Amniotic epithelial cell (primary cell): ENCODE measurements around the gene ZRANB1.

ENCODE experiments used
- DNase-seq: peaks from one replicate; pipeline ENCODE4 v3.0.0-alpha.2; 2010; ENCODE audit warnings: low read depth

Gene ZRANB1

DNA sequence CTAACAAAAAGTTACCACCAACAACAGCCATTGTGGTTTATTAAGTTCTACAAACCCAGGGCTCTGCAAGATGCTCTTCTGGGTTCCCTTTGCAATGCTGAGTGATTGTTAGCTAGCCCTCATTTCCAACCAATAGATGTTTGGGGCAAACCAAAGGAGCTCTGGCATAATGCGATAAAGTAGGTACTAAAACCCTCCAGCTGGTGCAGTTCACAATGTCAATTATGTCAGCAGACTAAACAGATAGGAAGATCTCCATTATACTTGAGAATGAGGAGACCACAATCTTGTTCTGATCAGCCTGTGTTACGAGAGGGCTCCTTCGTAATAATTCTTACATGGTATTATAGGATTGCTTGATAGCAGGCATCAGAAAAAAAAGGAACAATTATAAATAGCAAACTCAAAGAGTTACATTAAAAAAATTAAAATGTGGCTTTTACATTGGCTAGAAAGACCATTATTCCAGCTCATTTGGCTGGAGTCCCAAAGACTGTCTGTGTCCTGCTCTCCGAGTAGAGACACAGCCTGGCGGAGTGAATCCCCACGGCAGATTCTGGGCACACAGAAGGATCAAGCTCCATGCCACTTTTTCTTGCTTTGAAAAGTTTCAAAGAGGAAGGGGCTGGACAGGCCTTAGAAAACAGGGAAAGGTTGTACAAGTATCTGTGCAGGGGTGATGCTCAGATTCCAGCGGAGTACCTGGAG is 93.8 kb downstream of the ZRANB1 start:
- no peak for DNase-seq

DNA sequence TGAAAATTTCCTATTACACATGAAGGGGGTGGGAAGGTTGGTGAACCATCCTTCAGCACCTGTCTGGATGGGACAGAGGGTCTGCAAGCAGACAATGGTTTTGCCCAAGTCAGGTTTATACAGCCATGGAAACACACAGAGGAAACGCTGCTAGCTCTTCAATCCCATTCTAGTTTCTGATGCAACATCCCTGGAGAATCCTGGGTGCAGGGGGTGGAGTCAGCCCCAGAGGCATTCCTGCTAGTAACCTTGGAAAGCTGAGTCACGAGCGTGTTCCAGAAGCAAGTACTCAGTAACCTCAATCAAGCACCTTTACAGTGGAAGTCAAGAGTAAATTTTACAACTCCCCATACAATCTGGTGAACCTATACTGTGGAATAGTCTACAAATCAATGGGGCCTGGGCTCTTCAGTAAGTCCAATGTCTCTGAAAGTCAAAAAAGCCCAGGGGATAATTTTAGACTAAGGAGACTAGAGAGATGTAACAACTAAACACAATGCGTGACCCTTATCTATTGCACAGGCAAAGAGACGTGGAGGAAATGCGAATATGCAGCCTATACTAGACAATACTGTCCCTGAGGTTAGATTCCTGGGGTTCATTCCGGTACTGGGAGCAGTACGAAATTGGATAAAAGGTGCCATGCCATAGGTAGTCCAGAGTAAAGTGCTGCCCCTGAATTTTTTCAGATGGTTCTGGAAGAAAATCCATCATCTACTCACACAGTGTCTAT is 95.4 kb downstream of the ZRANB1 start:
- peak; percentile 93 for DNase-seq
